ENCODE data around the gene RBP5. TPM values are rescaled to one million over a fixed set of nuclear protein-coding genes. Genes with fewer than 3 reads are reported as not detected.

Gene RBP5
- total RNA-seq, 1 donor from 2014 or later = 0.65 TPM

DNA sequence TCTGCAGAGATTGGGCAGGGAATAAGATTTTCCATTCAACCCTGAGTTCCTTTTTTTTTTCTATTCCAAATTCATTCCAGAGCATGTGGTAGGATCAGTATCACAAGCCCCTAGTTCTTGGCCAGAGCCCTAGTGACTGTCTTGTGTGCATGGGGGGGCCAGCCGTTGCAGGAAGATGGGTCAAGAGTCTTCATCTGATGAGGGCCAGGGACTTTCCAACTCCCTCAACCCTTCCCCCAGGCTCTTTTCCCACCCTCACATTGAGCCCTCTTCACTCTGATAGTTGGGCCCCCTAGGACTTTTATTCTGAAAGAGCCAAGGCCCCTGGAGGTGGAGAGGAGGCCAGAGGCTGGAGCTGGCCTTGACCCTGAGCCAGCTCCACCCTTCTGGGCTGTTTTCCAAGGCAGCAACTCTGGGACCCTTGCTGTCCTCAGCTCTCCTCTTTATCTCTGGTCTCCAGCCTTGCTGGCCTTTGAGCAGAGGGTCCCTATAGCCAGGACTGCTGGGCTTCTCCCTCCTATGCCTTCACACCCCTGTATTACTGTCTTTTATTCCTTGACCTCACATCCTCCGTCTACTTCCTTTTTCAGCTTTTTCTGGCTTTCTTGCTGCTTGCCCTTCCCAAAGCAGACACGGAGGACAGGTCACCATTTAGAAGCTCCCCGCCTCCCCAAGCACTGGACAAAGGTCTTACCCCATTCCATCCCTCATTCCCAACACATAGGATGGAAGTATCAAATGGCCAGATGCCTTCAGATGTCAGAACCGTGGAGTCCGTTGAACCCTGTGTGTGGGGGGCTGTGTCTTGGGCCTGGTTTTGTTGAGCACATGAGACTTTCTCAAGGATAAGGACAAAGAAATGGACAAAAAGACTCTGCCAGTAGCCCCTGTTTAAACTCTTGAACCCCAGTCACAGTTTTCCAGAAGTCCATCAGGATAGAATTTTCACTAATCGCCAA is 5.6 kb downstream of the RBP5 start:
- H3K4me3 Mint-ChIP-seq = no peak overlapping the region

DNA sequence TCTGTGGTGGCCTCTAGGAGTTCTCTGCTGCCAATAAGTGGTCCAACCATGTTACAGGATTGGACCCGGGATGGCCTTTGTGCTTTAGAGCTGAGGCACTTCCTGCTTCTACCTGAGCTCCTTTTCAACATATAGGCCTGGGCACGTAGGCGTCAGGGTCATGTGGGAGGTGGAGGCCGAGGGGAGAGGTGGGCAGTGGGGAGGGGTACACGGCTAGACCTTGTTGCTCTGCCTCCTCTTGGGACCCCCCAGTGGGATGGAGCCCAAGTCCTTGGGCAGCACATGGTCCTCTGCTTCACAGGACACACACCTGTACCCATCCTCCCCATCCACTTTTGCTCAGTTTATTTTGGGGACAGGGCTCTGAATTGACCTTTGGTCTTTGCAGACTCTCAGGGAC is 7.4 kb downstream of the RBP5 start:
- DNase-seq (ENCODE audit: low read depth, low spot score) = no peak
- H3K4me3 Mint-ChIP-seq = no peak overlapping the region
- no peaks in the 10 kb centered on the region for H3K27me3 Mint-ChIP-seq (ENCODE audit: low read depth)
- H3K9me3 Mint-ChIP-seq = no peaks in the 10 kb centered on the region
- H3K27ac Mint-ChIP-seq (ENCODE audit: unreplicated experiment) = no peak overlapping the region
- H3K4me1 Mint-ChIP-seq = peaks cover 14% of the 10 kb centered on the region
- TF ChIP-seq, protein P1, sequence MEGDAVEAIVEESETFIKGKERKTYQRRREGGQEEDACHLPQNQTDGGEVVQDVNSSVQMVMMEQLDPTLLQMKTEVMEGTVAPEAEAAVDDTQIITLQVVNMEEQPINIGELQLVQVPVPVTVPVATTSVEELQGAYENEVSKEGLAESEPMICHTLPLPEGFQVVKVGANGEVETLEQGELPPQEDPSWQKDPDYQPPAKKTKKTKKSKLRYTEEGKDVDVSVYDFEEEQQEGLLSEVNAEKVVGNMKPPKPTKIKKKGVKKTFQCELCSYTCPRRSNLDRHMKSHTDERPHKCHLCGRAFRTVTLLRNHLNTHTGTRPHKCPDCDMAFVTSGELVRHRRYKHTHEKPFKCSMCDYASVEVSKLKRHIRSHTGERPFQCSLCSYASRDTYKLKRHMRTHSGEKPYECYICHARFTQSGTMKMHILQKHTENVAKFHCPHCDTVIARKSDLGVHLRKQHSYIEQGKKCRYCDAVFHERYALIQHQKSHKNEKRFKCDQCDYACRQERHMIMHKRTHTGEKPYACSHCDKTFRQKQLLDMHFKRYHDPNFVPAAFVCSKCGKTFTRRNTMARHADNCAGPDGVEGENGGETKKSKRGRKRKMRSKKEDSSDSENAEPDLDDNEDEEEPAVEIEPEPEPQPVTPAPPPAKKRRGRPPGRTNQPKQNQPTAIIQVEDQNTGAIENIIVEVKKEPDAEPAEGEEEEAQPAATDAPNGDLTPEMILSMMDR (conservative IDR thresholded peaks at IDR 0.05) = no peak
- H3K36me3 Mint-ChIP-seq (ENCODE audit: low read depth) = no peaks in the 10 kb centered on the region

More for the DNA sequence above, 5.6 kb downstream of the RBP5 start:
- Mint-ChIP-seq H3K9me3 (no peaks in the 10 kb centered on the region), H3K4me1 (peaks cover 14% of the 10 kb centered on the region), H3K36me3 (ENCODE audit: low read depth) (no peaks in the 10 kb centered on the region), H3K27ac (ENCODE audit: unreplicated experiment) (no peak overlapping the region), H3K27me3 (ENCODE audit: low read depth) (peaks cover 7% of the 10 kb centered on the region)
- TF ChIP-seq, protein P1 (conservative IDR thresholded peaks at IDR 0.05) = no peak
- no peak for DNase-seq (ENCODE audit: low read depth, low spot score)

- Mint-ChIP-seq H3K4me1 (peaks cover 14% of the 10 kb centered on the region), H3K4me3 (no peak overlapping the region), H3K27me3 (ENCODE audit: low read depth) (no peaks in the 10 kb centered on the region), H3K9me3 (no peaks in the 10 kb centered on the region), H3K36me3 (ENCODE audit: low read depth) (no peaks in the 10 kb centered on the region), H3K27ac (ENCODE audit: unreplicated experiment) (no peak overlapping the region)
- no peak for DNase-seq (ENCODE audit: low read depth, low spot score)
- TF ChIP-seq, protein P1 (conservative IDR thresholded peaks at IDR 0.05) = no peak
These were observed 8.5 kb downstream of the RBP5 start for GRCh38 chr12:7120166-7120565.

- peaks cover 8% of the 10 kb centered on the region for H3K4me1 Mint-ChIP-seq
- H3K4me3 Mint-ChIP-seq = no peak overlapping the region
- TF ChIP-seq, protein P1 (conservative IDR thresholded peaks at IDR 0.05) = no peak
- no peaks in the 10 kb centered on the region for H3K9me3 Mint-ChIP-seq
- no peak for DNase-seq (ENCODE audit: low read depth, low spot score)
- no peaks in the 10 kb centered on the region for H3K27me3 Mint-ChIP-seq (ENCODE audit: low read depth)
- no peaks in the 10 kb centered on the region for H3K36me3 Mint-ChIP-seq (ENCODE audit: low read depth)
- no peak overlapping the region for H3K27ac Mint-ChIP-seq (ENCODE audit: unreplicated experiment)
These were observed 9.8 kb downstream of the RBP5 start for GRCh38 chr12:7118881-7119280.

DNA sequence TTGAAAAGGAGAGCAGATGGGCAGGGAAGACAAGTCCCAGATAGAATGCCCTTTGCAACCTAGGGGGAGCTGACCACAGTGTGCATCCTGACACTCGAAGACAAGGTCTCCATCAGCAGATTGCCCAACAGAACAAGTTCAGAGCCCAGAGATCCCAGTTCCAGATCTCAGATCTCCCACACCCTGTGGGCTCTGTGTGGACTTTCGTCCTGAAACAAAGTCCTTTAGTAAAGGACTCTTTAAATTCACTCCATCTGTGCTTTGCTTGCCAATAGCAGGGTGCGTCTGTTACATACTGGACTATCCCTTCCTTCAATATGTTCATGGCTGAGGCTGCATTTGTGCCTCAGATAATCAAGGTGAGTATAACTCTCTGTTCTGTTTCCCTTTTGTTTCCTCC is 11.0 kb downstream of the RBP5 start:
- DNase-seq (ENCODE audit: low read depth, low spot score) = no peak
- TF ChIP-seq, protein P1 (conservative IDR thresholded peaks at IDR 0.05) = no peak
- Mint-ChIP-seq H3K36me3 (ENCODE audit: low read depth) (no peaks in the 10 kb centered on the region), H3K27me3 (ENCODE audit: low read depth) (no peaks in the 10 kb centered on the region), H3K9me3 (no peaks in the 10 kb centered on the region), H3K4me1 (peaks cover 4% of the 10 kb centered on the region), H3K27ac (ENCODE audit: unreplicated experiment) (no peak overlapping the region), H3K4me3 (no peak overlapping the region)
